A549 (cell line): ENCODE measurements around the gene LRRC47. TPM values are rescaled to one million over a fixed set of nuclear protein-coding genes. Genes with fewer than 3 reads are reported as not detected.

ENCODE experiments used
- ATAC-seq, 2 experiments: fragments of 200-7000 bp in 1 of 2; fragments of >200 bp in 1 of 2; cut with Nextera tagmentation in 1 of 2; cut with Tn5 transposase in 1 of 2; 3 replicates each; pipeline versions ENCODE4 v1.8.0 to v1.9.1; 2018 to 2020; ENCODE audit warnings: mild to moderate bottlenecking in 1 of 2, moderate library complexity in 1 of 2
- CTCF ChIA-PET: fragments of 300-600 bp; sonication (Branson Sonifier 250); formaldehyde crosslinking; extraction: SDS; loops from one replicate; lab custom pipeline; 2021; ENCODE audit warnings: antibody characterized with exemption, inconsistent platforms; lab: Yijun Ruan, JAX
- POLR2A ChIA-PET: fragments of 350-600 bp; formaldehyde crosslinking; extraction: SDS; loops from one replicate; lab custom pipeline; 2021; ENCODE audit warnings: antibody characterized with exemption, inconsistent platforms; lab: Yijun Ruan, JAX
- DNase-seq, 2 experiments: peaks; one replicate each; pipeline versions ENCODE4 v3.0.0 to v3.0.0-alpha.2; 2011 to 2016; ENCODE audit warnings: low read depth in 1 of 2, low spot score in 1 of 2
- FAIRE-seq: peaks from 2 replicates; lab custom pipeline; 2011; peaks lifted over from hg19 to GRCh38; lab: Jason Lieb, UNC
- H3K27ac ChIP-seq, 2 experiments: fragments of >200 bp; sonication (Bioruptor Twin); formaldehyde crosslinking; 3 replicates each; pipeline ENCODE4 v1.5.1; 2016 to 2017
- H3K4me1 ChIP-seq: fragments of >200 bp; sonication (Bioruptor Twin); formaldehyde crosslinking; 3 replicates; pipeline ENCODE4 v1.6.1; 2016
- H3K4me2 ChIP-seq: fragments of >200 bp; sonication (Bioruptor Twin); formaldehyde crosslinking; 3 replicates; pipeline ENCODE4 v1.6.1; 2016
- H3K4me3 ChIP-seq: fragments of >200 bp; sonication (Bioruptor Twin); formaldehyde crosslinking; 3 replicates; pipeline ENCODE4 v1.5.1; 2016
- H3K9me3 ChIP-seq: fragments of >200 bp; sonication (Bioruptor Twin); formaldehyde crosslinking; 3 replicates; pipeline ENCODE4 v1.6.1; 2016
- ESRRA ChIP-seq: fragments of 150-350 bp; IDR thresholded peaks from 2 replicates; pipeline ENCODE4 v1.6.1; 2014; ENCODE audit warnings: mild to moderate bottlenecking, low read length, borderline replicate concordance
- FOSB ChIP-seq: fragments of 250-450 bp; sonication (Bioruptor Pico); IDR thresholded peaks from 2 replicates; pipeline ENCODE4 v1.5.0; 2020; ENCODE audit warnings: mild to moderate bottlenecking, moderate library complexity
- GATA3 ChIP-seq: IDR thresholded peaks from 2 replicates; pipeline ENCODE4 v1.6.1; 2012; ENCODE audit warnings: borderline replicate concordance
- HEYL ChIP-seq: fragments of 250-450 bp; sonication (Bioruptor Pico); IDR thresholded peaks from 2 replicates; pipeline ENCODE4 v1.8.0; 2021; ENCODE audit warnings: mild to moderate bottlenecking, moderate library complexity
- HOXB13 ChIP-seq: fragments of 250-450 bp; sonication (Bioruptor Pico); IDR thresholded peaks from 2 replicates; pipeline ENCODE4 v1.5.0; 2020; ENCODE audit warnings: low read depth, mild to moderate bottlenecking, moderate library complexity
- JUN ChIP-seq, 2 experiments: fragments of >200 bp; sonication (Bioruptor Twin); formaldehyde crosslinking; IDR thresholded peaks; 2 replicates in 1 of 2; 3 replicates in 1 of 2; pipeline ENCODE4 v1.6.1; 2016 to 2017
- KDM5A ChIP-seq: fragments of 200-600 bp; sonication (generic); IDR thresholded peaks from 2 replicates; pipeline ENCODE4 v1.6.1; 2016; ENCODE audit warnings: antibody characterized with exemption, mild to moderate bottlenecking
- MAFK ChIP-seq: fragments of 450-650 bp; IDR thresholded peaks from 2 replicates; pipeline ENCODE4 v1.6.1; 2014; ENCODE audit not compliant: partially characterized antibody
- POLR2AphosphoS2 ChIP-seq: conservative IDR thresholded peaks from 2 replicates; pipeline ENCODE4 v1.6.1; 2012; ENCODE audit warnings: low read length, improper control_type of control experiment, inconsistent platforms
- RAD21 ChIP-seq, 2 experiments: fragments of >200 bp in 1 of 2; sonication (Bioruptor Twin) in 1 of 2; formaldehyde crosslinking in 1 of 2; IDR thresholded peaks in 1 of 2; conservative IDR thresholded peaks in 1 of 2; 2 replicates in 1 of 2; 3 replicates in 1 of 2; pipeline ENCODE4 v1.6.1; 2012 to 2018; ENCODE audit warnings: inconsistent platforms in 1 of 2
- RARB ChIP-seq: fragments of 250-450 bp; sonication (Bioruptor Pico); IDR thresholded peaks from 2 replicates; pipeline ENCODE4 v1.8.0; 2021; ENCODE audit warnings: mild to moderate bottlenecking, moderate library complexity
- RCOR1 ChIP-seq: fragments of 150-350 bp; IDR thresholded peaks from 2 replicates; pipeline ENCODE4 v1.6.1; 2014; ENCODE audit warnings: antibody characterized with exemption, low read length, low read depth
- RFX5 ChIP-seq: fragments of 450-650 bp; IDR thresholded peaks from 2 replicates; pipeline ENCODE4 v1.7.1; 2014; ENCODE audit warnings: antibody characterized with exemption, mild to moderate bottlenecking, moderate library complexity
- RNF2 ChIP-seq: fragments of 200-600 bp; sonication (generic); IDR thresholded peaks from 2 replicates; pipeline ENCODE4 v1.6.1; 2016; ENCODE audit warnings: low read depth, mild to moderate bottlenecking, antibody characterized with exemption, moderate library complexity, borderline replicate concordance
- ZC3H11A ChIP-seq: fragments of 450-650 bp; IDR thresholded peaks from 2 replicates; pipeline ENCODE4 v1.6.1; 2014; ENCODE audit warnings: antibody characterized with exemption, mild to moderate bottlenecking
- ZFP36 ChIP-seq: fragments of 450-650 bp; IDR thresholded peaks from 2 replicates; pipeline ENCODE4 v1.6.1; 2014; ENCODE audit warnings: borderline replicate concordance; ENCODE audit not compliant: partially characterized antibody
- ZSCAN20 ChIP-seq: fragments of 250-450 bp; sonication (Bioruptor Pico); IDR thresholded peaks from 2 replicates; pipeline ENCODE4 v1.8.0; 2022; ENCODE audit warnings: mild to moderate bottlenecking, moderate library complexity
- WGBS: methylation state at CpG from one replicate; pipeline ENCODE4 v1.1.6; 2017; ENCODE audit errors: missing lambda C conversion rate; 5-methylcytosine and 5-hydroxymethylcytosine counted together
- polyA plus RNA-seq, 4 experiments: library from polyadenylated mRNA; depleted of rRNA in 3 of 4; stranded (reverse); fragments of >200 nt; fragmentation: RNase III in 1 of 4; extraction: RNeasy Plus Mini Kit Qiagen cat#74134 plus additional on column Dnase treatment in 1 of 4; gene quantifications; 2 replicates in 3 of 4; 3 replicates in 1 of 4; pipeline ENCODE4 v1.2.3, GENCODE V29; 2011 to 2017
- TF ChIP-seq, protein P1 (sequence below): IDR thresholded peaks from 2 replicates; pipeline ENCODE4 v1.6.1; 2012
- TF ChIP-seq, protein P2 (sequence below): fragments of >200 bp; sonication (Bioruptor Twin); formaldehyde crosslinking; IDR thresholded peaks from 3 replicates; pipeline ENCODE4 v1.5.1; 2016
- TF ChIP-seq, protein P3 (sequence below): fragments of 450-650 bp; IDR thresholded peaks from 2 replicates; pipeline ENCODE4 v1.6.1; 2014; ENCODE audit warnings: antibody characterized with exemption
- TF ChIP-seq, protein P4 (sequence below): fragments of >200 bp; sonication (Bioruptor Twin); formaldehyde crosslinking; IDR thresholded peaks from 2 replicates; pipeline ENCODE4 v1.6.1; 2016

Gene LRRC47
- polyA plus RNA-seq, 2 of the 4 experiments (the other 2 are of a cell fraction), result 28.5 to 41.6 TPM

DNA sequence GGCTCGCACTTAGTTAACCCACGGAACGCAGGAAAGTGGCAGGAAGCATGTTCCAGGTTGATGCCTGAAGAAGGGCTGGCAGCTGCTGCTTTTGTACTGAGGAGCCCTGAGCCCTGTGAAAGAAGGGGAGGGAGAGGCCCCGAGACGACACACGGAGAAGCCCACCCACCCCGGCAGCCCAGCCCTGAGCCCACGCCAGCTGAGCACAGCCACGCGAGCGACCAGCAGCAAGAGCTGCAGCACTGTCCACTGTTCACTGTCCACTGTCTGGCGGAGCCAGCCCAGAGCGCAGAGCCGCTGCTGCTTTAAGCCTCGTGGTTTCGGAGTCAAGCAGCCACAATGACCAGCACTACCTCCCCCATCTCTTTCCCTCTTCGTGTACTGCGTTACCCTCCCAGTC lies 5.3 kb downstream of the LRRC47 start:
- CTCF ChIA-PET, result interaction anchor here (1.5 kb wide), 1 partner anchor 15 kb away, joined by 5 read pairs; no protein-coding TSS in a partner anchor
- no peak for ATAC-seq
- H3K27ac ChIP-seq, result no peak overlapping the region
- H3K4me1 ChIP-seq, result peaks cover 14% of the 10 kb centered on the region; the same call in 2 of the 3 replicates
- TF ChIP-seq HOXB13 (CRISPR knock-in tag), result no peak
- no peak for TF ChIP-seq POLR2AphosphoS2
- no peak for TF ChIP-seq KDM5A
- TF ChIP-seq, protein P1, sequence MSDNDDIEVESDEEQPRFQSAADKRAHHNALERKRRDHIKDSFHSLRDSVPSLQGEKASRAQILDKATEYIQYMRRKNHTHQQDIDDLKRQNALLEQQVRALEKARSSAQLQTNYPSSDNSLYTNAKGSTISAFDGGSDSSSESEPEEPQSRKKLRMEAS, result no peak
- TF ChIP-seq, protein P2, sequence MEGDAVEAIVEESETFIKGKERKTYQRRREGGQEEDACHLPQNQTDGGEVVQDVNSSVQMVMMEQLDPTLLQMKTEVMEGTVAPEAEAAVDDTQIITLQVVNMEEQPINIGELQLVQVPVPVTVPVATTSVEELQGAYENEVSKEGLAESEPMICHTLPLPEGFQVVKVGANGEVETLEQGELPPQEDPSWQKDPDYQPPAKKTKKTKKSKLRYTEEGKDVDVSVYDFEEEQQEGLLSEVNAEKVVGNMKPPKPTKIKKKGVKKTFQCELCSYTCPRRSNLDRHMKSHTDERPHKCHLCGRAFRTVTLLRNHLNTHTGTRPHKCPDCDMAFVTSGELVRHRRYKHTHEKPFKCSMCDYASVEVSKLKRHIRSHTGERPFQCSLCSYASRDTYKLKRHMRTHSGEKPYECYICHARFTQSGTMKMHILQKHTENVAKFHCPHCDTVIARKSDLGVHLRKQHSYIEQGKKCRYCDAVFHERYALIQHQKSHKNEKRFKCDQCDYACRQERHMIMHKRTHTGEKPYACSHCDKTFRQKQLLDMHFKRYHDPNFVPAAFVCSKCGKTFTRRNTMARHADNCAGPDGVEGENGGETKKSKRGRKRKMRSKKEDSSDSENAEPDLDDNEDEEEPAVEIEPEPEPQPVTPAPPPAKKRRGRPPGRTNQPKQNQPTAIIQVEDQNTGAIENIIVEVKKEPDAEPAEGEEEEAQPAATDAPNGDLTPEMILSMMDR, result no peak
- TF ChIP-seq, protein P3, sequence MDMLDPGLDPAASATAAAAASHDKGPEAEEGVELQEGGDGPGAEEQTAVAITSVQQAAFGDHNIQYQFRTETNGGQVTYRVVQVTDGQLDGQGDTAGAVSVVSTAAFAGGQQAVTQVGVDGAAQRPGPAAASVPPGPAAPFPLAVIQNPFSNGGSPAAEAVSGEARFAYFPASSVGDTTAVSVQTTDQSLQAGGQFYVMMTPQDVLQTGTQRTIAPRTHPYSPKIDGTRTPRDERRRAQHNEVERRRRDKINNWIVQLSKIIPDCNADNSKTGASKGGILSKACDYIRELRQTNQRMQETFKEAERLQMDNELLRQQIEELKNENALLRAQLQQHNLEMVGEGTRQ, result no peak
- TF ChIP-seq, protein P4, sequence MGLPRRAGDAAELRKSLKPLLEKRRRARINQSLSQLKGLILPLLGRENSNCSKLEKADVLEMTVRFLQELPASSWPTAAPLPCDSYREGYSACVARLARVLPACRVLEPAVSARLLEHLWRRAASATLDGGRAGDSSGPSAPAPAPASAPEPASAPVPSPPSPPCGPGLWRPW, result no peak
- TF ChIP-seq MAFK, result no peak
- TF ChIP-seq, all 56 proteins: peak for 0
- no peaks in the 10 kb centered on the region for H3K9me3 ChIP-seq
- no peak overlapping the region for H3K4me2 ChIP-seq
- POLR2A ChIA-PET, result no interaction called here
- no peak overlapping the region for H3K4me3 ChIP-seq
- FAIRE-seq (no peak), DNase-seq (no peak)
- WGBS, result 96% methylated on average over 12 of the region's 18 CpGs

DNA sequence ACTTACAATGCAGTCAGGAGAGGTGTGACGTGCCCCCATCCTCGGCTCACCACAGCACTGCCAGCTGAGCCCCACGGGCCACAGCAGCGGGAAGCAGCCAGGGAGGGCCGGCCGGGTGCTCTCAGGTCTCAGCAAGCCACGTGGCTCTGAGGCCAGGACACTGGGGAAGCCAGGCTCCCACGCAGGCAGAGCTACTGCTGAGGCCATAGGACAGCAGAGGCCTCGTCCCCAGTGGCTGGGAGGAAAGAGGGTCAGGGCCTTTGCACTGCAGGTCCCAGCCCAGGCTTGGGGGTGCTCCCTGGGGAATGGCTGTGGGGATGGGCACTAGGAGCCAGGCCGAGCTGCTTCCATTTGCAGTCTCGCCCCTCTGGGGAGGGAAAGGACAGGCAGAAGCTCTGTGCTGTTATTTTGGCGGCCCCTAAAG lies 5.8 kb downstream of the LRRC47 start:
- 87% methylated on average over 5 of the region's 12 CpGs for WGBS
- Histone ChIP-seq H3K27ac (no peak overlapping the region), H3K9me3 (no peaks in the 10 kb centered on the region), H3K4me1 (peaks cover 14% of the 10 kb centered on the region; the same call in 2 of the 3 replicates), H3K4me2 (no peak overlapping the region)
- CTCF ChIA-PET, result interaction anchor here (1.5 kb wide), 1 partner anchor 15 kb away, joined by 5 read pairs; no protein-coding TSS in a partner anchor
- ATAC-seq, result no peak
- POLR2A ChIA-PET, result no interaction called here
- TF ChIP-seq ZSCAN20 (CRISPR knock-in tag) (no peak), HOXB13 (CRISPR knock-in tag) (no peak), RCOR1 (no peak), GATA3 (no peak), ZC3H11A (no peak), JUN (IDR thresholded peaks at IDR 0.05) (no peak), RFX5 (no peak), ESRRA (no peak), ZFP36 (no peak), FOSB (CRISPR knock-in tag) (no peak), HEYL (CRISPR knock-in tag) (no peak), RAD21 (conservative IDR thresholded peaks at IDR 0.05 in 1 of 2, IDR thresholded peaks at IDR 0.05 in 1 of 2) (no peak), RARB (no peak), RNF2 (no peak)
- TF ChIP-seq, protein P2, result no peak
- TF ChIP-seq, all 56 proteins: peak for 0
- DNase-seq (no peak), FAIRE-seq (no peak)
- no peak overlapping the region for H3K4me3 ChIP-seq
